ENCODE results near the gene EDAR. TPM values are rescaled to one million over a fixed set of nuclear protein-coding genes. Genes with fewer than 3 reads are reported as not detected.
A peak's percentile ranks its signal among the peaks of the same experiment; 100 is the strongest.

The EDAR gene
- polyA plus RNA-seq: 0.26 TPM

- Mint-ChIP-seq H3K27ac (peak within 1 kb of the TSS in 2 of 3 donors; percentile 65 to 83), H3K4me3 (peak within 1 kb of the TSS in 1 of 4 donors; percentile 67), H3K27me3 (peaks cover 5% of the 10 kb centered on the region), H3K9me3 (no peaks in the 10 kb centered on the region), H3K36me3 (no peaks in the 10 kb centered on the region), H3K4me1 (no peaks in the 10 kb centered on the region)
Measured at GRCh38 chr2:108988796-108989713, at the start of gene EDAR. EDAR (minus strand) TSS chr2:108989220; CDS start chr2:108931014, 58,206 bp downstream.

DNA sequence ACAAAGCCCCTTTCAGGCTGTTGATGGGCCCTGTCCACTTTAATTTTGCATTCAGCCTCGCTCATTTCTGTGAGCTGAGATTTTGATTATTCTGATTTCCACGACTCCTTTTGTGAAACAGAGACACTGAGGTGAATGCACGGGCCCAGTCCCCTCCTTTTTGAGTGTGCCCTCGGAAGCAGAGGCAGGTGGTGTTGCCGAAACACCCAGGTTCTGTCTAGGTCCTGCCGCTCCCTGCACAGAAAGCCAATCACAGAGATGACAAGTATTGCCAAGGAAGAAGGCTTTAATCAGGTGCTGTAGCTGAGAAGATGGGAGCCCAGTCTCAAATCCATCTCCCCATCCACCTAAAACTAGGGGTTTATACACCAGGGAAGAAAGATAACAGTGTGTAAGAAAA, 44.2 kb upstream of the EDAR start:
- peaks cover 0 to 2% (median 0%) of the 10 kb centered on the region in 3 donors for H3K9me3 Mint-ChIP-seq
- no peak overlapping the region for H3K27ac Mint-ChIP-seq
- H3K27me3 Mint-ChIP-seq: peaks cover 6% of the 10 kb centered on the region
- H3K4me1 Mint-ChIP-seq: peaks cover 5 to 6% (median 6%) of the 10 kb centered on the region in 3 donors
- H3K4me3 Mint-ChIP-seq: no peak overlapping the region
- no peaks in the 10 kb centered on the region for H3K36me3 Mint-ChIP-seq

DNA sequence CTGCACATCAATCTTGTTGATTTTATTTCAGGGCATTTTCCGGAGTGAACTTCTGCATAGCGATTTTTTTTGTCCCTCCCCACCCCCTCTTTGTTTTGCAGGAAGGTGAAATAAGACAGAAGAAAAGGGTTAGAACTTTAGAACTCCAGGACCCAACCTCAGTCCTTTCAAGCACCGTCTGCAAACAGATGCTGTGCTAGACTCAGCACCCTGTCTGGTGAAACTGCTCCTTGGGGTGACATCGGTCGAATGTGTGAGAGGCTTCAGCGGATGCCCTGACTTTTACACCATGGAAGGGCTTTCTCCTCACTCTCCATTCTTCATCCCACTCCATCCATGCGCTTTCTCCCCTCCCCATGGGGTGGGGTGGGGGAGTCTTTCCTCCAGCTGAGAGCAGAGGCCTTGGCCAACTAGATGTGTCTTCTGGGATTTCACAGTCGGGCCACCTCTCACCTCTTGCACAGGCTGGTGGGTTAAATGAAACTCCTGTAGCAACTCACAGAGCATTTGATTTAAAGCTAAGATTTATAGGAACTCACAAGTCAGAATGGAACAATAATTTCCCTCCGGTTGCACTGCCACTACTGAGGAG, 43.3 kb upstream of the EDAR start:
- Mint-ChIP-seq H3K4me1 (peaks cover 5 to 6% (median 6%) of the 10 kb centered on the region in 3 donors), H3K27me3 (peaks cover 6% of the 10 kb centered on the region), H3K4me3 (peak overlapping the region; percentile 81 to 95 (median 88)), H3K27ac (peak overlapping the region in 2 of 3 donors; percentile 15 to 85), H3K9me3 (peaks cover 0 to 2% (median 0%) of the 10 kb centered on the region in 3 donors), H3K36me3 (no peaks in the 10 kb centered on the region)

DNA sequence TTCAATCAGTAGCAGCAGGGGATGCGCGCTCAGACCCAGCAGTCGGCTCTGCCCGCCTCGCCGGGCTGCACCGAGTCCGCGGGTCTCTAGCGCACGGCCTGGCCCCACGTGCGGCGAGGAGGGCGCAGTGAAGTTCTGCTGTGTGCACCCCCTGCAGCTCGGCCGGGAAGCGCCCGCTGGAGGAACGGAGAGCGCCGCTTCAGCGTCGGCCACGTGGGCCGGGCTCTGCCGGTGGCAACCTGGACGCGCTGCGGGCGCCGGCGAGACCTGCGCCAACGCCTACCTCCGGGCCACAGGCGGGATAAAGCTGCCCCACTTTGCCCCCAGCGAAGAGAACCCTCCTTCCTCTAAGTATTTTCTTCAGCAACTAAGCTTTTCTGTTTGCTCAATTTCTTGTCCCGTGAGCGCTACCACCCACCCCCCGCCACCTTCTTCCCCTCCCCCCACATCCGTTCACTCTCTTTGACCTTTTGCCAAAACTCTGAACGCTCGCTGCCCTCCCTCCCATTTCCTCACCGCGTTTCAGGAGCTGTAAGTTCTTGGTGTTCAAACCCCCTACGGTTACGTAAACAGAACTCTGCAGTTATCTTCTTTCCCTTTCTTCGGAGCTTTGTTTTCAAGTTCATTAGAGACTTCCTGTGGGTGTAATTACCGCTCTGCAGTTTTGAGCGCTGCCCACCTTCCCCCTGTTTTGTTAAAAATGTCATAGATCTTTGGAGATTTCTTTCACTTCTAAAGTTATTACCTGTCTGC, 42.6 kb upstream of the EDAR start:
- H3K4me1 Mint-ChIP-seq: peaks cover 5 to 6% (median 6%) of the 10 kb centered on the region in 3 donors
- peak overlapping the region in 2 of 3 donors; percentile 15 to 85 for H3K27ac Mint-ChIP-seq
- H3K36me3 Mint-ChIP-seq: no peaks in the 10 kb centered on the region

GRCh38 chr2:109030870-109031475, 42.0 kb upstream of the EDAR start:
- Mint-ChIP-seq H3K36me3 (no peaks in the 10 kb centered on the region), H3K4me1 (peaks cover 5 to 6% (median 6%) of the 10 kb centered on the region in 3 donors), H3K9me3 (peaks cover 0 to 2% (median 0%) of the 10 kb centered on the region in 3 donors), H3K27ac (peak overlapping the region in 1 of 3 donors; percentile 19), H3K4me3 (peak overlapping the region; percentile 48 to 95 (median 88)), H3K27me3 (no peaks in the 10 kb centered on the region)

More for the DNA sequence above, 42.6 kb upstream of the EDAR start:
- Mint-ChIP-seq H3K9me3 (peaks cover 0 to 2% (median 0%) of the 10 kb centered on the region in 3 donors), H3K27me3 (peaks cover 3% of the 10 kb centered on the region), H3K4me3 (peak overlapping the region; percentile 81 to 95 (median 88))

GRCh38 chr2:109029490-109030201, 40.6 kb upstream of the EDAR start:
- Mint-ChIP-seq H3K4me3 (peak overlapping the region in 1 of 4 donors; percentile 47), H3K9me3 (peaks cover 0 to 2% (median 0%) of the 10 kb centered on the region in 3 donors), H3K36me3 (no peaks in the 10 kb centered on the region), H3K27ac (peak overlapping the region in 1 of 3 donors; percentile 31), H3K27me3 (no peaks in the 10 kb centered on the region), H3K4me1 (peaks cover 5 to 6% (median 6%) of the 10 kb centered on the region in 3 donors)

- peaks cover 5 to 6% (median 6%) of the 10 kb centered on the region in 3 donors for H3K4me1 Mint-ChIP-seq
- H3K27me3 Mint-ChIP-seq: no peaks in the 10 kb centered on the region
- H3K9me3 Mint-ChIP-seq: no peaks in the 10 kb centered on the region
- peak overlapping the region in 1 of 4 donors; percentile 47 for H3K4me3 Mint-ChIP-seq
- peak overlapping the region in 1 of 3 donors; percentile 31 for H3K27ac Mint-ChIP-seq
- no peaks in the 10 kb centered on the region for H3K36me3 Mint-ChIP-seq
Measured at GRCh38 chr2:109028738-109029489, 39.9 kb upstream of the EDAR start.

- Mint-ChIP-seq H3K27ac (no peak overlapping the region), H3K4me1 (peaks cover 5 to 6% (median 6%) of the 10 kb centered on the region in 3 donors), H3K36me3 (no peaks in the 10 kb centered on the region), H3K27me3 (no peaks in the 10 kb centered on the region), H3K9me3 (no peaks in the 10 kb centered on the region), H3K4me3 (no peak overlapping the region)
Measured at GRCh38 chr2:109028277-109028676, 39.3 kb upstream of the EDAR start.

DNA sequence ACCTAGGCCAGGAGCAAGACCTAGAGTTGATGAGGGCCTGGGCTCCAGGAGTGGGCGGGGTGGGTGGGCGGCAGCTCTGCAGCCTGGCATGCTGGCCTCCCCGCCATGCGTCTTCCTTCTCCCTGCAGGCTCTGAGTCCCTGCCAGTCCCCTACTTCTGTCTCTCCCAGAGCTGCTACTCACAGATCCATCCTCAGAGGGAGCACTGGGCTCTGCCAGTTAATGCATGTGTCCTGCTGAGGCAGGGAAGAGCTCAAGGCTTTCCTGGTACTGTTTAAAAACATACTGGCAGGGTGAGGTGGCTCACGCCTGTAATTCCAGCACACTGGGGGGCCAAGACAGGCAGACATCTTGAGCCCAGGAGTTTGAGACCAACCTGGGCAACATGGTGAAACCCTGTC, 38.7 kb upstream of the EDAR start:
- Mint-ChIP-seq H3K9me3 (no peaks in the 10 kb centered on the region), H3K4me1 (peaks cover 5 to 6% (median 6%) of the 10 kb centered on the region in 3 donors), H3K27ac (no peak overlapping the region), H3K4me3 (no peak overlapping the region), H3K27me3 (no peaks in the 10 kb centered on the region), H3K36me3 (no peaks in the 10 kb centered on the region)

GRCh38 chr2:109024477-109024876, 35.5 kb upstream of the EDAR start:
- Mint-ChIP-seq H3K27me3 (peaks cover 3% of the 10 kb centered on the region), H3K9me3 (no peaks in the 10 kb centered on the region), H3K4me3 (no peak overlapping the region), H3K4me1 (no peaks in the 10 kb centered on the region), H3K36me3 (no peaks in the 10 kb centered on the region), H3K27ac (no peak overlapping the region)

GRCh38 chr2:109021895-109022300, 32.9 kb upstream of the EDAR start:
- Mint-ChIP-seq H3K4me1 (no peaks in the 10 kb centered on the region), H3K27ac (no peak overlapping the region), H3K4me3 (no peak overlapping the region), H3K27me3 (peaks cover 6% of the 10 kb centered on the region), H3K36me3 (no peaks in the 10 kb centered on the region), H3K9me3 (no peaks in the 10 kb centered on the region)

DNA sequence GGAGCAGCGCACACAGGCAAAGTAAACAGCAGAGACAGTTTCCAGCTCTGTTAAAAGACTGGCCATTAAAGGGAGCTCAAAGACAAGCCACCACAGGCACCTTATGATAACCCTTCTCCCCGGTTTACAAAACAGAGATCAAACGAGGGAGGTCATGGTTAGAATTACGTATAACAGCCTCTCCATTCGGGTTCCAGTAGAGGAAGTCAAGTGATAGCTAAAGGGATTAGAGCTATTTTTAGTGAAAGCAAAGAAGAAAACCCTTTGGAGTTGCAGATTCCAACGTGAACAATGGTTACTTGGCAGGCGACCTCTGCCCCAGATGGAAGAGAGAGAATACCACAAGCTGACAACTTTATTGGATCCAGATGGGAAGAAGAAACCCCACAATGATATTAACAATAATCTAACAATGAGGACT, 31.2 kb upstream of the EDAR start:
- Mint-ChIP-seq H3K27me3 (peaks cover 9% of the 10 kb centered on the region), H3K27ac (no peak overlapping the region), H3K4me1 (no peaks in the 10 kb centered on the region), H3K9me3 (no peaks in the 10 kb centered on the region), H3K4me3 (no peak overlapping the region), H3K36me3 (no peaks in the 10 kb centered on the region)

DNA sequence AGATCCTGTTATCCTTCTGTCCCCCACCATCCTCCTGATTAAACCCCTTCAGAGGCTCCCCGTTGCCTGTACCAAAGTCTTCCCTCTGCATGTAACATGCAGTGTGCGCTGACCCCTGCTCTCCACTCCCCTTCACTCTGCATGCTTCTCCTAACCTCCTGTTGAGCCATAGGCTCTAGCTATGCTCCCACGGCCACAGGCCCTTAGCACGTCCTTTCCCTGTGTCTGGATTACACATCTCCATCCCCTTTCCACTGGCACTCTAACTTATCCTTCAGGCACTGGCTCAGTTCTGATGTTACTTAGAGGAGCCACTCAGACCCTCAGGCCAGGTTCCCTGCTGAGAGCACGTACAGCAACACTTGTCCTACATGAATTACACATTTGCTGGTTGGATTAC, 29.4 kb upstream of the EDAR start:
- Mint-ChIP-seq H3K4me1 (no peaks in the 10 kb centered on the region), H3K9me3 (no peaks in the 10 kb centered on the region), H3K27ac (no peak overlapping the region), H3K36me3 (no peaks in the 10 kb centered on the region), H3K4me3 (no peak overlapping the region), H3K27me3 (peaks cover 9% of the 10 kb centered on the region)
